Common myeloid progenitor, CD34-positive (primary cell): ENCODE measurements around the gene BRIP1.
"Not testable (repeated sequence)": the region's sequence is repeated elsewhere in the genome, so short reads cannot be mapped to it uniquely, and the experiment has no call there.

ENCODE experiments used
- CTCF ChIA-PET: fragments of 350-600 bp; sonication (Branson Sonifier 250); formaldehyde crosslinking; loops from one replicate; lab custom pipeline; 2021; ENCODE audit warnings: antibody characterized with exemption; lab: Charles Lee
- POLR2A ChIA-PET: fragments of 350-600 bp; sonication (Branson Sonifier 250); formaldehyde crosslinking; loops from one replicate; lab custom pipeline; 2021; ENCODE audit warnings: antibody characterized with exemption; lab: Charles Lee
- DNase-seq, 3 donors: peaks; one replicate each; pipeline versions ENCODE4 v3.0.0 to v3.0.0-alpha.2; 2013
- H3K27ac ChIP-seq, 2 experiments: 1 replicate in 1 of 2; 2 replicates in 1 of 2; pipeline ENCODE4 v1.7.0; 2013; ENCODE audit warnings: inconsistent platforms in 2 of 2, low read length in 2 of 2, mild to moderate bottlenecking in 2 of 2, low read depth in 1 of 2, moderate library complexity in 1 of 2; ENCODE audit not compliant: severe bottlenecking in 2 of 2, insufficient read depth in 1 of 2, poor library complexity in 1 of 2
- H3K27me3 ChIP-seq, 5 experiments: replicated peaks in 2 of 5; 1 replicate in 3 of 5; 2 replicates in 2 of 5; pipeline versions ENCODE4 v1.6.1 to v1.7.0; 2013; ENCODE audit warnings: low read length in 4 of 5, mild to moderate bottlenecking in 2 of 5, moderate library complexity in 2 of 5, inconsistent platforms in 1 of 5; ENCODE audit not compliant: insufficient read depth in 5 of 5, control insufficient read depth in 4 of 5
- H3K36me3 ChIP-seq, 4 experiments: 1 replicate in 2 of 4; 2 replicates in 2 of 4; pipeline versions ENCODE4 v1.6.1 to v1.7.0; 2013; ENCODE audit warnings: low read length in 3 of 4, control low read depth in 1 of 4, mild to moderate bottlenecking in 1 of 4; ENCODE audit not compliant: control insufficient read depth in 4 of 4, insufficient read depth in 4 of 4
- H3K4me1 ChIP-seq, 4 experiments: 1 replicate in 3 of 4; 2 replicates in 1 of 4; pipeline versions ENCODE4 v1.6.1 to v1.7.1; 2013; ENCODE audit warnings: low read length in 3 of 4, mild to moderate bottlenecking in 3 of 4, control low read depth in 1 of 4, inconsistent platforms in 1 of 4, moderate library complexity in 1 of 4; ENCODE audit not compliant: control insufficient read depth in 4 of 4, insufficient read depth in 4 of 4; ENCODE audit errors: control extremely low read depth in 1 of 4
- H3K4me3 ChIP-seq, 7 experiments: 1 replicate in 4 of 7; 2 replicates in 3 of 7; pipeline versions ENCODE4 v1.5.1 to v1.7.0; 2013; ENCODE audit warnings: mild to moderate bottlenecking in 7 of 7, low read length in 6 of 7, moderate library complexity in 6 of 7, inconsistent platforms in 2 of 7, low read depth in 2 of 7, control low read depth in 1 of 7; ENCODE audit not compliant: insufficient read depth in 4 of 7, control insufficient read depth in 1 of 7; ENCODE audit errors: extremely low read depth in 1 of 7
- H3K9me3 ChIP-seq, 5 experiments: 1 replicate in 4 of 5; 2 replicates in 1 of 5; pipeline versions ENCODE4 v1.6.1 to v1.7.1; 2013; ENCODE audit warnings: low read length in 4 of 5, mild to moderate bottlenecking in 2 of 5, inconsistent platforms in 1 of 5, low read depth in 1 of 5, moderate library complexity in 1 of 5; ENCODE audit not compliant: control insufficient read depth in 4 of 5, insufficient read depth in 2 of 5; ENCODE audit errors: control extremely low read depth in 1 of 5
- WGBS: methylation state at CpG from one replicate; pipeline ENCODE4 v1.1.5; 2013; ENCODE audit not compliant: insufficient coverage; 5-methylcytosine and 5-hydroxymethylcytosine counted together

BRIP1 gene

GRCh38 chr17:61683466-61683865 is 179.9 kb downstream of the BRIP1 start:
- H3K36me3 ChIP-seq, result peaks cover 0 to 17% (median 6%) of the 10 kb centered on the region in 4 experiments
- ChIA-PET CTCF (no interaction called here), POLR2A (no interaction called here)
- no peak for DNase-seq
- H3K9me3 ChIP-seq, result no peaks in the 10 kb centered on the region
- H3K27ac ChIP-seq, result no peak overlapping the region
- no peaks in the 10 kb centered on the region for H3K4me1 ChIP-seq
- no peaks in the 10 kb centered on the region for H3K27me3 ChIP-seq
- 80% methylated on average over 1 of the region's 2 CpGs for WGBS
- H3K4me3 ChIP-seq, result no peak overlapping the region

GRCh38 chr17:61680921-61681320 is 182.4 kb downstream of the BRIP1 start:
- Histone ChIP-seq H3K36me3 (peaks cover 0 to 10% (median 3%) of the 10 kb centered on the region in 4 experiments), H3K4me3 (no peak overlapping the region), H3K4me1 (no peaks in the 10 kb centered on the region), H3K27me3 (no peaks in the 10 kb centered on the region), H3K9me3 (no peaks in the 10 kb centered on the region), H3K27ac (no peak overlapping the region)
- ChIA-PET POLR2A (no interaction called here), CTCF (no interaction called here)
- DNase-seq, result no peak
- 93% methylated on average over 4 of the region's 10 CpGs for WGBS

- peaks cover 0 to 3% (median 1%) of the 10 kb centered on the region in 4 experiments for H3K36me3 ChIP-seq
- H3K27ac ChIP-seq, result no peak overlapping the region
- no peaks in the 10 kb centered on the region for H3K4me1 ChIP-seq
- H3K27me3 ChIP-seq, result no peaks in the 10 kb centered on the region
- no peak overlapping the region for H3K4me3 ChIP-seq
- H3K9me3 ChIP-seq, result no peaks in the 10 kb centered on the region
- POLR2A ChIA-PET, result no interaction called here
- no CpG with 5 or more reads among the region's 1 CpG for WGBS
- CTCF ChIA-PET, result no interaction called here
- no peak for DNase-seq
Measured at GRCh38 chr17:61678339-61678738, 185.0 kb downstream of the BRIP1 start.

- H3K4me1 ChIP-seq, POLR2A ChIA-PET, DNase-seq, H3K27ac ChIP-seq, H3K4me3 ChIP-seq, H3K27me3 ChIP-seq, H3K9me3 ChIP-seq, CTCF ChIA-PET, H3K36me3 ChIP-seq: not testable (repeated sequence)
- WGBS, result no CpG with 5 or more reads among the region's 7 CpGs
Measured at GRCh38 chr17:61677150-61677811, 186.0 kb downstream of the BRIP1 start.

DNA sequence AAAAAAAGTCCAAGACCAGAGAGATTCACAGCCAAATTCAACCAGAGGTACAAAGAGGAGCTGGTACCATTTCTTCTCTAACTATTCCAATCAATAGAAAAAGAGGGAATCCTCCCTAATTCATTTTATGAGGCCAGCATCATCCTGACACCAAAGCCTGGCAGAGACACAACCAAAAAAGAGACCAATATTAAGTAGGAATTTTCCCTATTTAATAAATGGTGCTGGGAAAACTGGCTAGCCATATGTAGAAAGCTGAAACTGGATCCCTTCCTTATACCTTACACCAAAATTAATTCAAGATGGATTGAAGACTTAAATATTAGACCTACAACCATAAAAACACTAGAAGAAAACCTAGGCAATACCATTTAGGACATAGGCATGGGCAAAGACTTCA is 186.8 kb downstream of the BRIP1 start:
- H3K27ac ChIP-seq, CTCF ChIA-PET, H3K9me3 ChIP-seq, H3K4me3 ChIP-seq, DNase-seq, H3K36me3 ChIP-seq, POLR2A ChIA-PET, H3K4me1 ChIP-seq, H3K27me3 ChIP-seq: not testable (repeated sequence)

GRCh38 chr17:61674609-61675008 is 188.7 kb downstream of the BRIP1 start:
- H3K27ac ChIP-seq, H3K4me1 ChIP-seq, H3K4me3 ChIP-seq, POLR2A ChIA-PET, H3K9me3 ChIP-seq, DNase-seq, CTCF ChIA-PET, H3K27me3 ChIP-seq, H3K36me3 ChIP-seq: not testable (repeated sequence)
- no CpG with 5 or more reads among the region's 2 CpGs for WGBS

GRCh38 chr17:61673019-61673897 is 190.1 kb downstream of the BRIP1 start:
- H3K4me1 ChIP-seq, CTCF ChIA-PET, H3K9me3 ChIP-seq, H3K27ac ChIP-seq, H3K27me3 ChIP-seq, H3K36me3 ChIP-seq, H3K4me3 ChIP-seq, DNase-seq: not testable (repeated sequence)
- POLR2A ChIA-PET, result interaction anchor here (0.7 kb wide), 1 partner anchor 26 kb away, joined by 3 read pairs; no protein-coding TSS in a partner anchor
- 92% methylated on average over 16 of the region's 16 CpGs for WGBS
